ENCODE measurements around the gene MTERF2. TPM values are rescaled to one million over a fixed set of nuclear protein-coding genes. Genes with fewer than 3 reads are reported as not detected.
"Not testable (repeated sequence)": the region's sequence is repeated elsewhere in the genome, so short reads cannot be mapped to it uniquely, and the experiment has no call there.

The MTERF2 gene
- total RNA-seq, 8 experiments from 2014 or later: 12.2 to 25.3 (median 17.0) TPM

GRCh38 chr12:107014055-107014454, 27.1 kb upstream of the MTERF2 start:
- Histone ChIP-seq H3K4me1 (replicated peaks in 1 of 2) (no peaks in the 10 kb centered on the region), H3K4me3 (no peak overlapping the region), H3K27ac (no peak overlapping the region)
- ATAC-seq (replicated peaks in 6 of 8): no peak
- WGBS, 10 experiments: 85 to 100% (median 100%) methylated on average over 1 to 3 of the region's 3 CpGs; no CpG with 5 or more reads in 1 of the 10 experiments
- in situ Hi-C loops (cut with MboI; ENCODE audit: low pct_unique_long_range_greater_than_20kb in 2 of 9, low sequenced_read_pairs in 9 of 9, unreplicated experiment in 9 of 9): no loop called here

DNA sequence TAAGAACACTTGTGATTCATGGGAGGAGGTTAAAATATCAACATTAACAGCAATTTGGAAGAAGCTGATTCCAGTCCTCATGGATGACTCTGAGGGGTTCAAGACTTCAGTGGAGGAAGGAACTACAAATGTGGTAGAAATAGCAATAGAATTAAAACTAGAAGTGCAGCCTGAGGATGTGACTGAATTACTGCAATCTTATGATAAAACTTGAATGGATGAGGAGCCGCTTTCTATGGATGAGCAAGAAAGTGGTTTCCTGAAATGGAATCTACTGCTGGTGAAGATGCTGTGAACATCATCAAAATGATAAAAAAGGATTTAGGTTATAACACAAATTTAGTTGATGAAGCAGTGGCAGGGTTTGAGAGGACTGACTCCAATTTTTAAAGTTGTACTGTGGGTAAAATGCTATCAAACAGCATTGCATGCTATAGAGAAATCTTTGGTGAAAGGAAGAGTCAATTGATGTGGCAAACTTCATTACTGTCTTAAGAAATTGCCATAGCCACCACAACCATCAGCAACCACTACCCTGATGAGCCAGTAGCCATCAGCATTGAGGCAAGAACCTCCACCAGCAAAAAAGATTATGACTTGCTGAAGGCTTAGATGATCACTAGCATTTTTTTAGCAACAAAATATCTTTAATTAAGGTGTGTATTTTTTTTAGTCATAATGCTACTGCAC, 25.9 kb upstream of the MTERF2 start:
- no peaks in the 10 kb centered on the region for H3K4me1 ChIP-seq (replicated peaks in 1 of 2)
- H3K27ac ChIP-seq: no peak overlapping the region
- WGBS, 10 experiments: 89 to 100% (median 100%) methylated on average over 1 of the region's 1 CpG; no CpG with 5 or more reads in 3 of the 10 experiments
- no peak overlapping the region for H3K4me3 ChIP-seq
- in situ Hi-C loops (cut with MboI; ENCODE audit: low pct_unique_long_range_greater_than_20kb in 2 of 9, low sequenced_read_pairs in 9 of 9, unreplicated experiment in 9 of 9): no loop called here
- no peak for ATAC-seq (replicated peaks in 6 of 8)

- in situ Hi-C loops (cut with MboI; ENCODE audit: low pct_unique_long_range_greater_than_20kb in 2 of 9, low sequenced_read_pairs in 9 of 9, unreplicated experiment in 9 of 9): no loop called here
- Histone ChIP-seq H3K27ac (no peak overlapping the region), H3K4me3 (no peak overlapping the region), H3K4me1 (replicated peaks in 1 of 2) (no peaks in the 10 kb centered on the region)
- ATAC-seq (replicated peaks in 6 of 8): no peak
- WGBS, 10 experiments: 63 to 100% (median 83%) methylated on average over 1 to 2 of the region's 2 CpGs; no CpG with 5 or more reads in 1 of the 10 experiments
Measured at GRCh38 chr12:107011519-107011918, 24.6 kb upstream of the MTERF2 start.

DNA sequence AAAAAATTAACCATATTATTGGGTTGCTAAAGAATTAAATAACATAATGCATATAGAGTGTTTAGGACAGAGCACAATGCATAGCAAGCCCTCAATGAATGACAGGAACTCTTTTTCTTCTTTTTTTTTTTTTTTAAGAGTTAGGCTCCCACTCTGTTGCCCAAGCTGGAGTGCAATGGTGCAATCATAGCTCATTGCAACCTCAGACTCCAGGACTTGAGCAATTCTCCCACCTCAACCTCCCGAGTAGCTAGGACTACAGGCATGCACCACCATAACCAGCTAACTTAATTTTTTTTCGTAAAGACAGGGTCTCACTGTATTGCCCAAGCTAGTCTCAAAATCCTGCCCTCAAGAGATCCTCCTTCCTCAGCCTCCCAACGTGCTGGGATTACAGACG, 20.5 kb upstream of the MTERF2 start:
- Histone ChIP-seq H3K4me3 (no peak overlapping the region), H3K4me1 (replicated peaks in 1 of 2) (no peaks in the 10 kb centered on the region), H3K27ac (no peak overlapping the region)
- in situ Hi-C loops (cut with MboI; ENCODE audit: low pct_unique_long_range_greater_than_20kb in 2 of 9, low sequenced_read_pairs in 9 of 9, unreplicated experiment in 9 of 9): no loop called here
- ATAC-seq (replicated peaks in 6 of 8): no peak
- 87 to 100% (median 100%) methylated on average over 1 to 4 of the region's 4 CpGs for WGBS, 10 experiments

- H3K4me1 ChIP-seq (replicated peaks in 1 of 2); H3K4me3 ChIP-seq; in situ Hi-C loops (cut with MboI; ENCODE audit: low pct_unique_long_range_greater_than_20kb in 2 of 9, low sequenced_read_pairs in 9 of 9, unreplicated experiment in 9 of 9); ATAC-seq (replicated peaks in 6 of 8); H3K27ac ChIP-seq: not testable (repeated sequence)
- WGBS, 10 experiments: 0 to 100% (median 68%) methylated on average over 1 to 4 of the region's 4 CpGs; no CpG with 5 or more reads in 1 of the 10 experiments
Measured at GRCh38 chr12:107002665-107003064, 15.7 kb upstream of the MTERF2 start.

- in situ Hi-C loops (cut with MboI; ENCODE audit: low pct_unique_long_range_greater_than_20kb in 2 of 9, low sequenced_read_pairs in 9 of 9, unreplicated experiment in 9 of 9): no loop called here
- Histone ChIP-seq H3K4me1 (replicated peaks in 1 of 2) (no peaks in the 10 kb centered on the region), H3K4me3 (no peak overlapping the region), H3K27ac (no peak overlapping the region)
- WGBS, 10 experiments: 72 to 100% (median 95%) methylated on average over 1 to 6 of the region's 6 CpGs
- no peak for ATAC-seq (replicated peaks in 6 of 8)
Measured at GRCh38 chr12:106999446-106999845, 12.5 kb upstream of the MTERF2 start.

GRCh38 chr12:106997916-106998315, 11.0 kb upstream of the MTERF2 start:
- Histone ChIP-seq H3K4me3 (no peak overlapping the region), H3K4me1 (replicated peaks in 1 of 2) (no peaks in the 10 kb centered on the region), H3K27ac (no peak overlapping the region)
- 80 to 100% (median 100%) methylated on average over 1 of the region's 1 CpG; no CpG with 5 or more reads in 1 of the 10 experiments for WGBS, 10 experiments
- no peak for ATAC-seq (replicated peaks in 6 of 8)
- in situ Hi-C loops (cut with MboI; ENCODE audit: low pct_unique_long_range_greater_than_20kb in 2 of 9, low sequenced_read_pairs in 9 of 9, unreplicated experiment in 9 of 9): no loop called here

DNA sequence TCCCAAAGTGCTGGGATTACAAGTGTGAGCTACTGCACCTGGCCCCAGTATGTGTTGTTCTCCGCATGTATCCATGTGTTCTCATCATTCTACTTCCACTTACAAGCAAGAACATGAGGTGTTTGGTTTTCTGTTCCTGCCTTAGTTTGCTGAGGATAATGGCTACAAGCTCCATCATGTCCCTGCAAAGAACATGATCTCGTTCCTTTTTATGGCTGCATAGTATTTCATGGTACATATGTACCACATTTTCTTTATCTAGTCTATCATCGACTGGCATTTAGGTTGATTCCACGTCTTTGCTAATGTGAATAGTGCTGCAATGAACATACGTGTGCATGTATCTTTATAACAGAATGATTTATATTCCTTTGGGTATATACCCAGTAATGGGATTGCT, 9.2 kb upstream of the MTERF2 start:
- H3K4me3 ChIP-seq; H3K27ac ChIP-seq; in situ Hi-C loops (cut with MboI; ENCODE audit: low pct_unique_long_range_greater_than_20kb in 2 of 9, low sequenced_read_pairs in 9 of 9, unreplicated experiment in 9 of 9); H3K4me1 ChIP-seq (replicated peaks in 1 of 2); ATAC-seq (replicated peaks in 6 of 8): not testable (repeated sequence)
- 82 to 100% (median 100%) methylated on average over 2 to 5 of the region's 5 CpGs for WGBS, 10 experiments

DNA sequence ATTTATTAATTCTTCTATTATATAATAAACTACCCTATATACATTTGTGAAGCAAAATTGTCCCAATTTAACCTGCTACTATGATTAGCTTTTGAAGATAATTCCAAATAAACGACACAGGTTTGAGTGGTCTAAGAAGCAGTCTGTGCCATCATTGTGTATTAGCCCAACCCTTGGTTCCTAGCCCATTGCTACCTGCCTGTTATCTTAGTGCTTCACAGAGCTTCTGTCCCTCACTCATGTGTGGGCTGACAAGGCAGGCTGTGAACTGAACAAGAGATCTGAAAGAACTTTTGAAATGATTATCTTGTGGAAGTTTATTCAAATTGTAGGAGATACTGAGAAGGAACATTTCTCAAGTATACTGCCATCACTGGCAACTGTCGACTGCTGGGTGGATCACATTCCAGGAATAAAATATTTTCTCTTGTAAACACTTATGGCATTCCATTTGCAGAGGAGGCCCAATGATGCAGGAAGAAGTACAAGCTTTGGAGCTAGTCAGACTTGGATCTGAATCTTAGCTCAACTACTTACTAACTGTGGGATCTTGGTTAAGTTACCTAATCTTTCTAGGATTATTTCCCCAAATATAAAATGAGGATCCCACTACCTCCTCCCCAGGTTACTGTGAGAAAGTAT, 7.8 kb upstream of the MTERF2 start:
- Histone ChIP-seq H3K4me1 (replicated peaks in 1 of 2) (no peaks in the 10 kb centered on the region), H3K27ac (no peak overlapping the region), H3K4me3 (no peak overlapping the region)
- peak in 3 of 8 experiments; percentile 80 to 91 (median 88) for ATAC-seq (replicated peaks in 6 of 8)
- in situ Hi-C loops (cut with MboI; ENCODE audit: low pct_unique_long_range_greater_than_20kb in 2 of 9, low sequenced_read_pairs in 9 of 9, unreplicated experiment in 9 of 9): no loop called here
- 0 to 100% (median 83%) methylated on average over 1 to 2 of the region's 2 CpGs; no CpG with 5 or more reads in 2 of the 10 experiments for WGBS, 10 experiments

DNA sequence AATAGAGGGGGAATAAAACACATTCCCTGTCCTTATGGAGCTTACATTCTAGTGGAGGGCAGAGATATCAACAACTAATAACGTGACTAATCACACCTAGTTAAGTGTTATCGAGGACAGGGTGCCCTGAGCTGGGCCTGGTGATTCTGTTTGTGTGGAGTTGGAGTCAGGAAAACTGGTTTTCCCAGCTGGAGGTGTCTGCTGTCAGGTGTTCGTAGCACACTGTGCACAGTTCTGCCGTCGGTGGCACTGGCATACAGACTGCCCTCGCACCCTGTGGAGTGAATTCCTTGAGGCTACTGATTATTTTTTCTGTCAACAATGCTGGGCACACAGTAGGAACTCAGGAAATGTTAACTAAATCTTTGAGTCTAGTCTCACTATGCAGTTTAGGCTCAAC, 900 bp upstream of the MTERF2 start:
- 40 to 100% (median 78%) methylated on average over 1 to 5 of the region's 6 CpGs for WGBS, 10 experiments
- peaks cover 3 to 5% of the 10 kb centered on the region in 2 donors for H3K4me1 ChIP-seq (replicated peaks in 1 of 2)
- no peak overlapping the region for H3K4me3 ChIP-seq
- ATAC-seq (replicated peaks in 6 of 8): no peak
- H3K27ac ChIP-seq: no peak overlapping the region
- in situ Hi-C loops (cut with MboI; ENCODE audit: low pct_unique_long_range_greater_than_20kb in 2 of 9, low sequenced_read_pairs in 9 of 9, unreplicated experiment in 9 of 9): no loop called here

DNA sequence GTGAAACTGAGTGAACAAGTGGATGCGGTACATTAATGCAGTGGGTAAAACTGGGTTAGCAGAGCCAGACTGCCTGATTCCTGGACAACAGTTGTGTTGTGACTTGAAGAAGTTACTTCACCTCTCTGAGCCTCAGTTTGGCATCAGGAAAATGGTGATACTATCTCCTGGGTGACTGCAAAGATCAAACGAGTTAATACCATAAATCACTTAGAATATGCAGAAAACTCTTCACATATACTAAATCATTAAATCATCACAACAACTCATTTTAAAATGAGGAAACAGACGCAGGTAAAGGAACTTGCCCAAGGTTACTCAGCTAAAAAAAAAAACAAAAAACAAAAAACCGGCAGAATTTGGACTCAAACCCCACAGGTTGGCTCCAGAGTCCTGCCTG, 811 bp downstream of the MTERF2 start:
- 0 to 46% (median 16%) methylated on average over 1 to 4 of the region's 4 CpGs for WGBS, 10 experiments
- no peak for ATAC-seq (replicated peaks in 6 of 8)
- Histone ChIP-seq H3K27ac (no peak overlapping the region), H3K4me3 (peak overlapping the region; percentile 60 to 83 (median 75)), H3K4me1 (replicated peaks in 1 of 2) (peaks cover 3 to 5% of the 10 kb centered on the region in 2 donors)
- in situ Hi-C loops (cut with MboI; ENCODE audit: low pct_unique_long_range_greater_than_20kb in 2 of 9, low sequenced_read_pairs in 9 of 9, unreplicated experiment in 9 of 9): no loop called here

DNA sequence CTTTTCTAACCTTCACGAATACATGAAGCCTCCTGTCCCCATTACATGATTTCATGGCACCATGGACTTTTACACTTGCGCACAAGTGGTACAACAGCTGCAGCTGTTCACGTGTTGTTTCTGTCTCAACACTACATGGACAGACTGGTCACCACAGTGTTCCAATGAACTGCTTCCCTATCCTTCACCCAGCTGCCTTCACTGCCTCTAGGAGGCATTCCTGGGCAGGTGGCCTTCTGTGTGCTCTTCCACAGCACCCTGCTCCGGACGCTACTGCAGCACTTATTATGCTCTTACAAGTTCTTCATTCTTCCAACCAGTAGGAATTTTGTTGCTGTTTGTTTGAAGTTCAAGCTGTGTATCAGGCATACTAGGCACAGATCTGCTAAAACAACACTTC, 1.5 kb downstream of the MTERF2 start:
- in situ Hi-C loops (cut with MboI; ENCODE audit: low pct_unique_long_range_greater_than_20kb in 2 of 9, low sequenced_read_pairs in 9 of 9, unreplicated experiment in 9 of 9): no loop called here
- H3K4me1 ChIP-seq (replicated peaks in 1 of 2): peaks cover 3 to 5% of the 10 kb centered on the region in 2 donors
- no peak overlapping the region for H3K27ac ChIP-seq
- no peak for ATAC-seq (replicated peaks in 6 of 8)
- 51 to 100% (median 96%) methylated on average over 2 to 5 of the region's 5 CpGs; no CpG with 5 or more reads in 4 of the 10 experiments for WGBS, 10 experiments
- peak overlapping the region in 1 of 5 donors; percentile 83 for H3K4me3 ChIP-seq

GRCh38 chr12:106984588-106985137, 2.3 kb downstream of the MTERF2 start:
- in situ Hi-C loops (cut with MboI; ENCODE audit: low pct_unique_long_range_greater_than_20kb in 2 of 9, low sequenced_read_pairs in 9 of 9, unreplicated experiment in 9 of 9): no loop called here

More at GRCh38 chr12:106984588-106985137, 2.3 kb downstream of the MTERF2 start:
- H3K27ac ChIP-seq: no peak overlapping the region
- peaks cover 3 to 5% of the 10 kb centered on the region in 2 donors for H3K4me1 ChIP-seq (replicated peaks in 1 of 2)
- 89 to 100% (median 97%) methylated on average over 1 to 6 of the region's 6 CpGs for WGBS, 10 experiments
- no peak overlapping the region for H3K4me3 ChIP-seq
- ATAC-seq (replicated peaks in 6 of 8): no peak

Measured in motor neuron (in vitro differentiated cells).